ENCODE results near the gene PTHLH.

The PTHLH gene

GRCh38 chr12:27982385-27982784, 9.9 kb upstream of the PTHLH start:
- Histone ChIP-seq H4K20me1 (ENCODE audit: low read depth, low read length) (no peaks in the 10 kb centered on the region), H3K79me2 (ENCODE audit: insufficient read depth, low read length) (no peaks in the 10 kb centered on the region), H3K36me3 (ENCODE audit: low read length) (no peaks in the 10 kb centered on the region), H3K4me3 (ENCODE audit: insufficient read depth, low read length, poor library complexity, severe bottlenecking) (no peak overlapping the region), H3K9me3 (ENCODE audit: insufficient read depth, low read length) (no peaks in the 10 kb centered on the region), H3F3A (ENCODE audit: insufficient read depth) (no peaks in the 10 kb centered on the region), H3K9ac (ENCODE audit: low read length) (no peak overlapping the region), H3K27ac (ENCODE audit: low read depth, low read length) (no peak overlapping the region), H3K4me2 (ENCODE audit: low read depth, low read length, poor library complexity, severe bottlenecking) (no peak overlapping the region), H3K9me2 (replicated peaks; ENCODE audit: insufficient read depth, low read length) (no peaks in the 10 kb centered on the region), H3K27me3 (ENCODE audit: low read length) (no peaks in the 10 kb centered on the region), H2AFZ (ENCODE audit: low read depth, low read length, severe bottlenecking) (no peak overlapping the region)
- TF ChIP-seq CTCF (IDR thresholded peaks at IDR 0.05; ENCODE audit: insufficient read depth, low read length, poor library complexity, severe bottlenecking) (no peak), EZH2phosphoT487 (conservative IDR thresholded peaks at IDR 0.05; ENCODE audit: low read length) (no peak)

- H3K9me3 ChIP-seq (ENCODE audit: insufficient read depth, low read length), result no peaks in the 10 kb centered on the region
- H3K9me2 ChIP-seq (replicated peaks; ENCODE audit: insufficient read depth, low read length), result no peaks in the 10 kb centered on the region
- no peaks in the 10 kb centered on the region for H3K36me3 ChIP-seq (ENCODE audit: low read length)
- H3K4me2 ChIP-seq (ENCODE audit: low read depth, low read length, poor library complexity, severe bottlenecking), result no peak overlapping the region
- H3K27me3 ChIP-seq (ENCODE audit: low read length), result no peaks in the 10 kb centered on the region
- no peak overlapping the region for H3K4me3 ChIP-seq (ENCODE audit: insufficient read depth, low read length, poor library complexity, severe bottlenecking)
- H4K20me1 ChIP-seq (ENCODE audit: low read depth, low read length), result no peaks in the 10 kb centered on the region
- no peaks in the 10 kb centered on the region for H3K79me2 ChIP-seq (ENCODE audit: insufficient read depth, low read length)
- H2AFZ ChIP-seq (ENCODE audit: low read depth, low read length, severe bottlenecking), result no peak overlapping the region
- no peak for TF ChIP-seq EZH2phosphoT487 (conservative IDR thresholded peaks at IDR 0.05; ENCODE audit: low read length)
- TF ChIP-seq CTCF (IDR thresholded peaks at IDR 0.05; ENCODE audit: insufficient read depth, low read length, poor library complexity, severe bottlenecking), result no peak
- H3F3A ChIP-seq (ENCODE audit: insufficient read depth), result no peaks in the 10 kb centered on the region
- H3K9ac ChIP-seq (ENCODE audit: low read length), result no peak overlapping the region
- H3K27ac ChIP-seq (ENCODE audit: low read depth, low read length), result no peak overlapping the region
These were observed 9.3 kb upstream of the PTHLH start for GRCh38 chr12:27981874-27982273.

- Histone ChIP-seq H2AFZ (ENCODE audit: low read depth, low read length, severe bottlenecking) (no peak overlapping the region), H3K4me3 (ENCODE audit: insufficient read depth, low read length, poor library complexity, severe bottlenecking) (no peak overlapping the region), H3F3A (ENCODE audit: insufficient read depth) (no peaks in the 10 kb centered on the region), H3K27me3 (ENCODE audit: low read length) (no peaks in the 10 kb centered on the region), H3K79me2 (ENCODE audit: insufficient read depth, low read length) (no peaks in the 10 kb centered on the region), H3K27ac (ENCODE audit: low read depth, low read length) (no peak overlapping the region), H3K9me2 (replicated peaks; ENCODE audit: insufficient read depth, low read length) (no peaks in the 10 kb centered on the region), H3K4me2 (ENCODE audit: low read depth, low read length, poor library complexity, severe bottlenecking) (no peak overlapping the region), H3K9ac (ENCODE audit: low read length) (no peak overlapping the region), H4K20me1 (ENCODE audit: low read depth, low read length) (no peaks in the 10 kb centered on the region), H3K9me3 (ENCODE audit: insufficient read depth, low read length) (no peaks in the 10 kb centered on the region), H3K36me3 (ENCODE audit: low read length) (no peaks in the 10 kb centered on the region)
- TF ChIP-seq EZH2phosphoT487 (conservative IDR thresholded peaks at IDR 0.05; ENCODE audit: low read length) (no peak), CTCF (IDR thresholded peaks at IDR 0.05; ENCODE audit: insufficient read depth, low read length, poor library complexity, severe bottlenecking) (no peak)
These were observed 6.6 kb upstream of the PTHLH start for GRCh38 chr12:27979145-27979544.
